LNCAP (cell line): ENCODE data around the gene HS6ST1.
A peak's percentile ranks its signal among the peaks of the same experiment; 100 is the strongest.

ENCODE experiments used
- CTCF ChIP-seq: fragments of 450-650 bp; IDR thresholded peaks from 2 replicates; pipeline ENCODE4 v1.5.1; 2017; ENCODE audit warnings: mild to moderate bottlenecking

HS6ST1 gene

GRCh38 chr2:128323555-128323931 is 4.9 kb upstream of the HS6ST1 start:
- TF ChIP-seq CTCF, result no peak

GRCh38 chr2:128322715-128323554 is 4.3 kb upstream of the HS6ST1 start:
- no peak for TF ChIP-seq CTCF

GRCh38 chr2:128321784-128322714 is 3.4 kb upstream of the HS6ST1 start:
- TF ChIP-seq CTCF, result peak; percentile 87

GRCh38 chr2:128320906-128321771 is 2.5 kb upstream of the HS6ST1 start:
- TF ChIP-seq CTCF, result no peak

GRCh38 chr2:128320192-128320905 is 1.7 kb upstream of the HS6ST1 start:
- no peak for TF ChIP-seq CTCF

GRCh38 chr2:128319631-128320191 is 1.0 kb upstream of the HS6ST1 start:
- no peak for TF ChIP-seq CTCF
